ENCODE results near the gene RNASET2.

Gene RNASET2

DNA sequence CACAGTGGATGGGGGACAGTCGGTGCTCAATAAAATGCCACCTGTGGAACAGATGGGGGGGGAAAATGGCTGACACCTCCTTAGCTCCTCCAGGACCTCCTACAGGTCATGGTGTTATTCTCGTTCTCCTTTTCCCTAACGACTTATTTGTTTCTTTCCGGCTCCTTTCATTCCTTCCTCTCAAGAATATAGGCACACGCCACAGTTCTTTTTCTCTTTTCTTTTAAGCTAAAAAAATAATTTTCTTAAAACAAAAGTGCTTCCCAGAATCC lies 1.4 kb upstream of the RNASET2 start:
- FAIRE-seq (no peak), DNase-seq (ENCODE audit: insufficient read length, low spot score) (no peak)
- TF ChIP-seq, protein P1, sequence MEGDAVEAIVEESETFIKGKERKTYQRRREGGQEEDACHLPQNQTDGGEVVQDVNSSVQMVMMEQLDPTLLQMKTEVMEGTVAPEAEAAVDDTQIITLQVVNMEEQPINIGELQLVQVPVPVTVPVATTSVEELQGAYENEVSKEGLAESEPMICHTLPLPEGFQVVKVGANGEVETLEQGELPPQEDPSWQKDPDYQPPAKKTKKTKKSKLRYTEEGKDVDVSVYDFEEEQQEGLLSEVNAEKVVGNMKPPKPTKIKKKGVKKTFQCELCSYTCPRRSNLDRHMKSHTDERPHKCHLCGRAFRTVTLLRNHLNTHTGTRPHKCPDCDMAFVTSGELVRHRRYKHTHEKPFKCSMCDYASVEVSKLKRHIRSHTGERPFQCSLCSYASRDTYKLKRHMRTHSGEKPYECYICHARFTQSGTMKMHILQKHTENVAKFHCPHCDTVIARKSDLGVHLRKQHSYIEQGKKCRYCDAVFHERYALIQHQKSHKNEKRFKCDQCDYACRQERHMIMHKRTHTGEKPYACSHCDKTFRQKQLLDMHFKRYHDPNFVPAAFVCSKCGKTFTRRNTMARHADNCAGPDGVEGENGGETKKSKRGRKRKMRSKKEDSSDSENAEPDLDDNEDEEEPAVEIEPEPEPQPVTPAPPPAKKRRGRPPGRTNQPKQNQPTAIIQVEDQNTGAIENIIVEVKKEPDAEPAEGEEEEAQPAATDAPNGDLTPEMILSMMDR (IDR thresholded peaks at IDR 0.05; ENCODE audit: insufficient read depth, missing control alignments) = no peak

DNA sequence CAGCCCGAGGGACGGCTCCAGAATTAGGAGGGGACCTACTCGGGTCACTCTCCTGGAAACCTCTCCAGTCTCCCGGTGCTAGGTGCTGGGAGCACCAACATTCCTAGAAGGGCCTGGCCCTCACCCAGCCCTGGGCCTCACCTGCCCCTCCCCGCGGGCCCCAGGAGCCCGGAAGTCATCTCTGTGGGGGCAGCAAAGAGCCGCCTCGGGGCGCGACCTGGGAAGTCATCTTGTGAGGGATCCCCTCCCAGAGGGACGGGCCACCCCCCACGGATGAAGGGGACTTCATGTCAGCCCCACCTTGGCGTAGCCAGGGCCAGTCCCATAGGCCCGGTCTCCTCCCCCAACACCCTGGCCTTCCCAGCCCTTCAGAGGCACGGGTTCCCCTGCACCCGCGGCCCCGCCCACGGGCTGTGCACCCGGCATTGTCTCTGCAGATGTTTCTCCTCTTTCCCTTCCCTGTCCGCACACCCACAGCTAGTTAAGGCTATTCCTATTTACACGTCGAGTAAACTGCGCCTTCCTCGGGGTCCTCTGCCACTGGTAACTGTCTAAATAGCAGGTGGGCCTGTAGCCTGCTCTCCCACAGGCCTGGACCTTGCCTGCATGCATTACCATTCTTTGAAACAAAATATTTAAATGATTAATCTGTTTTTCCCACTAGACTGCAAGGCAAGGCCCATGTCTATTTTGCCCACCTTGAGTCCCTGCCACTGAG lies 896 bp upstream of the RNASET2 start:
- TF ChIP-seq, protein P1 (IDR thresholded peaks at IDR 0.05; ENCODE audit: insufficient read depth, missing control alignments) = no peak
- DNase-seq (ENCODE audit: insufficient read length, low spot score) (no peak), FAIRE-seq (no peak)

DNA sequence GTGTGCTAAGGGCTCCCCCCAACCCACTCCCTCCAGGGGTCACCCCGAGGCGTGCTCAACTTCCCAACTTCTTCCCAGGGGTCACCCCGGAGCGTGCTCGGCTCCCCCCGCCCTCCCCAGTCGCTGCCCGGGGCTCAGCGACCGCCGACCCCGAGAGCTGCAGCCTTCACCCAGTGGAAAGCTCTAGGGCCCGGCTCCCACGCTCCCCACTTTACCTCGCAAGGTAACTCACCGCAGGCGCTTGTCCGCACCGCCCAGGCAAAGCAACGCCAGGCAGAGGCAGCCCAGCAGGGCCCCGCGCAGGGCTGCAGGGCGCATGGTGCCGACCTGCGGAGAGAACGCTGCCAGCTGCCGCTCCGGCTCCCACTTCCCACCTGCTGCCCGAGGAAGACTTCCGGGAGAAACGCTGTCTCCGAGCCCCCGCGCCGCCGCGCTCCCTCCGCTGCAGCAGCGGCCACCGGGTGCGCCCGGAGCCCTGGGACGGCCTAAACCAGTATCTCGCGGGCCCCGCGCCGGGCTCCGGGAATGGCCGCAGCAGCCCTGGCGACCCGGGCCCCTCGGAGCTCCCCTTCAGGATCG lies 396 bp downstream of the RNASET2 start:
- FAIRE-seq (no peak), DNase-seq (ENCODE audit: insufficient read length, low spot score) (no peak)
- TF ChIP-seq, protein P1 (IDR thresholded peaks at IDR 0.05; ENCODE audit: insufficient read depth, missing control alignments) = no peak

DNA sequence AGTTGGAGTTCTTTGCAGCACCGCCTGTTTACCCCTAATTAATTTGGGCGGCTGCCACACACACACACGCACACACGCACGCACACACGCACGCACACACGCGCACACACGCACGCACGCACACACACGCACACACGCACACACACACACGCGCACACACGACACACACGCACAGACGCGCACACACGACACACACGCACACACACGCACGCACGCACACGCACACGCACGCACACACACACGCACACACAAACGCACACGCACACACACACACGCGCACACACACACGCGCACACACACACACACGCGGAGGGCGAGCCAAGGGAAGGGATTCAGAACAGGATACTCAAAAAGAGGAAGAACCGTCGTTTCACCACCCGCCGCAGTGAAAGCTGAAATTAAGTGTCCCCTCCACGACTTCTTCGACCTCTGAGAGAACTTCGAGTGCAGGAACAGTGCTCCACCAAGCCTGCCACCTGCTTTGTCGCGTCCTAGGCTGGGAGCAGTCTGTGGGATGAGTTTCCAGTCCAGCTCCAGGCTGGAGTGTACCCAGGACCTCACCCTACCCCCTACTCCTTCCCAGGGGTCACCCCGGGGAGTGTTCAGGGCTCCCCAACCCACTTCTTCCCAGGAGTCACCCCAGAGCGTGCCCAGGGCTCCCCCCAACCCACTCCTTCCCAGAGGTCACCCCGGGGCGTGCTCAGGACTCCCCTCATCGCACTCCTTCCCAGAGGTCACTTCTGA lies 1.1 kb downstream of the RNASET2 start:
- DNase-seq (ENCODE audit: insufficient read length, low spot score) = no peak
- FAIRE-seq = no peak
- TF ChIP-seq, protein P1 (IDR thresholded peaks at IDR 0.05; ENCODE audit: insufficient read depth, missing control alignments) = no peak

DNA sequence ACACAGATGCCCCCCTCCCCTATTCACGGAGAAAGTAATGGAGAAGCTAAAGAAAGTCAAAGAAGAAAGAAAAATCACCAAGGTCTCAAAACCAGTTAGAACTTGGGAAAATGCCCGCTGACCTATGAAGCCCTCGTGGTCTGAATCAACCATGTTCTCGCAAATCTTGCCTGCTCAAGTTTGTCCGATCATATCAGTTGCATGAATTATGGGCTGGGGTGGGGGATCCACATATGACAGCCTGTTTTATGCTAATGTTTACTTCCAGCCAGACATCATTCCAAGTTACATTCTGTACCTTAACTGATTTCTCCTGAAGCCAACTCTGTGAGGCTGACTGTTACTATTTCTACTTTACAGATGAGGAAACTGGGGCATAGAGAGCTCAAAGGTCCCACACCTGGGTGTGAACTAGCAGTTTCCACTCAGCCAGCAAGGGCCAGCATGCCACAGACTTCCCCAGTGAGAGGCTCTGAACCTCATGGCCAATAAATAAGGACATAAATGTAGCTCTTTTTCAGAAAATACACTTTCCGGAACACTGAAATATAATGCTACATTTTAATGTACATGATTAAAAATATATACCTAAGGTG lies 2.1 kb downstream of the RNASET2 start:
- TF ChIP-seq, protein P1 (IDR thresholded peaks at IDR 0.05; ENCODE audit: insufficient read depth, missing control alignments) = no peak
- DNase-seq (ENCODE audit: insufficient read length, low spot score) = no peak
- no peak for FAIRE-seq

DNA sequence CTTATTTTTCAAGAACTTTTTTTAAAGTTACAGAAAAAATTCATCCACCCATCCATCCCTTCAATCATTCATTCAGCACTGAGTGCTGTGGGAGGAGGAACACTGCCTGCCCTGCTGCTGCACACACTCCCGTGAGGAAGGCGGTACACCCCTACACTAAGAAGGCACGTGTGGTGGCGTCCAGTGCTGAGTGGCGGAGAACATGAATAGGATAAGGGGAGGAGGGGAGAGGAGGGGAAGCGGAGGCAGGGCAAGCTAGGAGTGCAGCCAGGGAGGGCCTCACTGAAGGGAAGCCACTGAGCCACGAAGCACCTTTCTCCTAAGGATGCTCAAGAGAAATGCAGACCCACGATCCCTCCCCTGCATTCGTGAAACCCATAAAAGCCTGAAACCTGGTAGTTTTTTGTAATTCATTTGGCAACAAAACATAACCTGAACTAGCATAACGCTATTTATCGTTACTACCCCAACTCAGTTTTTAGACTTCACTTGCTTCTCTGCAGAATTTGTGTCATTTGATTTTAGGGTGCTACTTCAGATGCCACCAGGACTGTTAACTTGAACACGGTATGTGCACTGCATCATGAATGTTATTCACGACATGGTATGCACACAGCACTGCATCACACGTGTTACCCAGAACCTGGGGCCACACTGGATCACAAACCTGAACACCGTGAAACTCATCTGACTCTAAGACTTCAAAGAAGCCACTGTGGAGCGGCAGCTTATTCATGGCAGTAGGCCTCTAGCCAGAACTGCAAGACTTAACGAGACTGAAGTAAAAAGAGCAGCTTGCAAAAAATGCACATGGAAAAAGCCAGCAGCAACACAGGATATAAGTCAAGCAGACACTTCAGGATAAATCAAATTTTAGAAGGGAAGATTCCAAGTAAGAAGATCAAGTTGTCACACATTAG lies 3.5 kb downstream of the RNASET2 start:
- FAIRE-seq = no peak
- DNase-seq (ENCODE audit: insufficient read length, low spot score) = no peak
- TF ChIP-seq, protein P1 (IDR thresholded peaks at IDR 0.05; ENCODE audit: insufficient read depth, missing control alignments) = no peak
